Naive thymus-derived CD4-positive, alpha-beta T cell (primary cell): ENCODE data around the gene SLC25A47. TPM values are rescaled to one million over a fixed set of nuclear protein-coding genes. Genes with fewer than 3 reads are reported as not detected.

Experiments used
- ATAC-seq: fragments of 150-1000 bp; cut with Tn5 transposase; 2 replicates; pipeline ENCODE4 v1.10.0; 2021; ENCODE audit warnings: mild to moderate bottlenecking, moderate library complexity
- CTCF ChIA-PET: fragments of 350-600 bp; sonication (Branson Sonifier 250); formaldehyde crosslinking; loops from one replicate; lab custom pipeline; 2021; ENCODE audit warnings: antibody characterized with exemption; lab: Charles Lee
- POLR2A ChIA-PET: fragments of 350-600 bp; sonication (Branson Sonifier 250); formaldehyde crosslinking; loops from one replicate; lab custom pipeline; 2021; ENCODE audit warnings: antibody characterized with exemption, inconsistent platforms; lab: Charles Lee
- DNase-seq, 9 donors: peaks; one replicate each; pipeline versions ENCODE4 v3.0.0 to v3.0.0-alpha.2; 2020 to 2022; ENCODE audit warnings: mixed read lengths in 1 of 9
- H3K27ac ChIP-seq: one replicate; pipeline ENCODE4 v1.7.0; 2013; ENCODE audit warnings: mild to moderate bottlenecking, low read depth, low read length, moderate library complexity
- H3K27me3 ChIP-seq, 2 donors: one replicate each; pipeline ENCODE4 v1.7.0; 2013; ENCODE audit warnings: low read length in 2 of 2, mild to moderate bottlenecking in 2 of 2, moderate library complexity in 2 of 2; ENCODE audit not compliant: control insufficient read depth in 2 of 2, insufficient read depth in 2 of 2
- H3K36me3 ChIP-seq, 3 experiments: 1 replicate in 2 of 3; 2 replicates in 1 of 3; pipeline ENCODE4 v1.7.0; 2013; ENCODE audit warnings: low read length in 3 of 3, mild to moderate bottlenecking in 3 of 3, moderate library complexity in 1 of 3; ENCODE audit not compliant: insufficient read depth in 3 of 3, control insufficient read depth in 2 of 3
- H3K4me1 ChIP-seq, 2 donors: one replicate each; pipeline ENCODE4 v1.7.0; 2013; ENCODE audit warnings: low read length in 2 of 2, mild to moderate bottlenecking in 2 of 2, moderate library complexity in 1 of 2; ENCODE audit not compliant: control insufficient read depth in 2 of 2, insufficient read depth in 2 of 2
- H3K4me3 ChIP-seq: 2 replicates; pipeline ENCODE4 v1.7.0; 2013; ENCODE audit warnings: mild to moderate bottlenecking, low read length
- H3K9me3 ChIP-seq, 3 experiments: 1 replicate in 2 of 3; 2 replicates in 1 of 3; pipeline ENCODE4 v1.7.0; 2013; ENCODE audit warnings: low read length in 3 of 3; ENCODE audit not compliant: control insufficient read depth in 2 of 3
- H3K27ac Mint-ChIP-seq, 9 donors: one replicate each; pipeline ENCODE4 v1.8.0; 2020 to 2022; ENCODE audit warnings: mixed read lengths in 9 of 9, mild to moderate bottlenecking in 8 of 9, moderate library complexity in 5 of 9, inconsistent platforms in 2 of 9
- H3K27me3 Mint-ChIP-seq, 5 donors: one replicate each; pipeline ENCODE4 v1.8.0; 2021 to 2022; ENCODE audit warnings: mixed read lengths in 5 of 5, mild to moderate bottlenecking in 1 of 5
- H3K36me3 Mint-ChIP-seq, 5 donors: one replicate each; pipeline ENCODE4 v1.8.0; 2020 to 2022; ENCODE audit warnings: mixed read lengths in 5 of 5, mild to moderate bottlenecking in 3 of 5, inconsistent platforms in 1 of 5
- H3K4me1 Mint-ChIP-seq, 7 donors: one replicate each; pipeline ENCODE4 v1.8.0; 2020 to 2022; ENCODE audit warnings: mixed read lengths in 7 of 7, mild to moderate bottlenecking in 3 of 7, inconsistent platforms in 1 of 7
- H3K4me3 Mint-ChIP-seq, 10 donors: one replicate each; pipeline ENCODE4 v1.8.0; 2020 to 2022; ENCODE audit warnings: mild to moderate bottlenecking in 10 of 10, mixed read lengths in 10 of 10, moderate library complexity in 6 of 10, inconsistent platforms in 2 of 10
- H3K9me3 Mint-ChIP-seq, 11 donors: one replicate each; pipeline ENCODE4 v1.8.0; 2020 to 2022; ENCODE audit warnings: mixed read lengths in 11 of 11, mild to moderate bottlenecking in 4 of 11, inconsistent platforms in 1 of 11, moderate library complexity in 1 of 11
- intact Hi-C, 2 donors: fragments of 100-400 bp; cut with micrococcal nuclease; formaldehyde crosslinking; loops; one replicate each; pipeline ENCODE4 v1.15.1; 2023
- polyA plus RNA-seq, 2 donors: library from polyadenylated mRNA; unstranded; fragments of 300-500 nt; fragmentation: Illumina TruSeq; gene quantifications; one replicate each; pipeline ENCODE4 v1.2.3, GENCODE V29; 2021
- total RNA-seq, 6 experiments: library from RNA in 5 of 6; stranded (reverse) in 5 of 6; gene quantifications; 1 replicate in 5 of 6; 2 replicates in 1 of 6; pipeline ENCODE4 v1.2.3 and lab custom pipeline; 2021 to 2026

Gene SLC25A47
- total and polyA plus RNA-seq, 7 experiments from 2014 or later: not detected

DNA sequence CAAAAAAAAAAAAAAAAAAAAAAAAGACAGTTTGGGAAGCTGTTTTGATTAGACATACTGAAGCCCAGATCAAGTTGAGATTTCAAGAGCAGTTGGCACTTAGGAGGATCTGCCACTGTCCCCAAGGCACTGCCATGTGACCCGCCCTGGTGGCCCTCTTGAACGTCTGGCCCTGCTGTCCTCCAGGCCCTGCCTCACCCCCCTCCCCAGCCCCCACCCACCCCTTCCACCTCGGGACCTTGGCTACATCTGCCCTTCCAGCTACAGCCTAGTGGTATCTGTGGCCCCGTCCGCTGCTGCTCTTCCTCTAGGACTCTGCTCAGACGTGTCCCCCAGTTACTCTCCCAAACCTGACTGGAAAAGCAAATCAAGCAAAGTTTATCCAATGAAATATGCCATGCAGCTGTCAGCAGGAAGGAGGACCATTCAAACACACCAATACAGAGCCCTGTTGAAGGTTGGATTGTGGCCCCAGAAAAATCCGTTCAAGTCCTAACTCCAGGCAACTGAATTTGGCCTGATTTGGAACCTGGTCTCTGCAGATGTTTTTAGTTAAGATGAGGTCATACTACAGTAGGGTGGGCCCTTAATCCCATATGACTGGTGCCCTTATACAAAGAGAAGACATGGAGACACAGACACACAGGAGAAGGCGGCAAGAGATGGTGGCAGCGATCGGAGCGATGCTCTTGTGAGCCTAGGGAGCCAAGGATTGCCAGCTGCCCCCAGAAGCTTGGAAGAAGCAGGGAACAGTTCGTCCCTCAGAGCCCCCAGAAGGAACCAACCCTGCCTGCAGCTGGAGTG, 34.6 kb upstream of the SLC25A47 start:
- no peaks in the 10 kb centered on the region for H3K27me3 ChIP-seq
- Mint-ChIP-seq H3K36me3 (no peaks in the 10 kb centered on the region), H3K9me3 (no peaks in the 10 kb centered on the region), H3K4me1 (peaks cover 0 to 11% (median 5%) of the 10 kb centered on the region in 7 donors), H3K27ac (no peak overlapping the region), H3K4me3 (no peak overlapping the region), H3K27me3 (no peaks in the 10 kb centered on the region)
- ChIA-PET POLR2A (interaction anchor here (0.6 kb wide), 1 partner anchor 26 kb away, joined by 3 read pairs; no protein-coding TSS in a partner anchor), CTCF (no interaction called here)
- no peak for ATAC-seq
- no peak for DNase-seq
- peaks cover 0 to 4% (median 0%) of the 10 kb centered on the region in 3 experiments for H3K36me3 ChIP-seq
- H3K4me1 ChIP-seq: peaks cover 0 to 6% of the 10 kb centered on the region in 2 donors
- intact Hi-C loops: loop anchor here in 1 of 2 donors (5.0 kb wide), 1 partner anchor 221 kb away; the partner anchor contains the start of gene EVL
- H3K27ac ChIP-seq: no peak overlapping the region
- no peaks in the 10 kb centered on the region for H3K9me3 ChIP-seq
- no peak overlapping the region for H3K4me3 ChIP-seq

DNA sequence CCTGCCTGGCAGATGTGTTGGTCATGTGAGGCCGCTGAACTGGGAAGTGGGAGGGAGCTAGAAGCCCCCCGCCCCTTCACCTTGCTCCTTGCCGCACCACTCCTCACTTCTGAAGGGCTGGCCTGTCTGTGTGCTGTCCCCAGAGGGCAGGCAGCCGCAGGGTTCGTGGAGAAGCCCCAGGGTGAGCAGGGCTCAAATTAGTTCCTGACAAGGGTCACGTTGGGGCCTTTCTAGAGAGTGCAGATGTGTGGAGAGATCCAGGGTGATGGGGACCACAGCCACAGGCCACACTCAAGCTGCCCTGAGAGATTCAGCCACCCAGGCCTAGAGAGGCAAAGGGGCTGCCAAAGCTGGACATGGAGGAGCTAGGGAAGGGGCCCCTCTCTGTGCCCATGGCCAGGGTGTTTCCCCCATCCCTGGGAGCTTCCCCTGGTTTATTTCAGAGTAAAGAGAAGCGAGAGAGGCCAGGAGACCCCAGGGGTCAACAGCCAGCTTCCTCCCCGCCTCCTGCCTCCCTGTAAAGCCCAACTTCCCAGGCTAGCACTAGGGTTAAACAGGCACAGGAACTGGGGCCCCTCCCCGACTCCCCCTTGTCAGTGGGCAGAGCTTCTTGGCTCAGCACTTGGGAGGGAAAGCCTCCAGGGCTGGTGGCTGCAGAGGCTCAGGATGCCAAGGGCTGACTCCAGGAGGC, 33.1 kb upstream of the SLC25A47 start:
- Histone ChIP-seq H3K27ac (no peak overlapping the region), H3K36me3 (peaks cover 0 to 4% (median 0%) of the 10 kb centered on the region in 3 experiments), H3K27me3 (no peaks in the 10 kb centered on the region), H3K9me3 (no peaks in the 10 kb centered on the region), H3K4me1 (peaks cover 0 to 6% of the 10 kb centered on the region in 2 donors), H3K4me3 (no peak overlapping the region)
- no peak overlapping the region for H3K4me3 Mint-ChIP-seq
- ChIA-PET POLR2A (no interaction called here), CTCF (interaction anchor here (0.7 to 1.2 kb wide), 2 partner anchors 27 to 42 kb away, joined by 3 read pairs; no protein-coding TSS in a partner anchor)
- peaks cover 0 to 7% (median 5%) of the 10 kb centered on the region in 7 donors for H3K4me1 Mint-ChIP-seq
- no peaks in the 10 kb centered on the region for H3K36me3 Mint-ChIP-seq
- no peak for DNase-seq
- intact Hi-C loops: loop anchor here in 1 of 2 donors (5.0 kb wide), 1 partner anchor 223 kb away; the partner anchor contains the start of gene EVL
- no peaks in the 10 kb centered on the region for H3K9me3 Mint-ChIP-seq
- no peaks in the 10 kb centered on the region for H3K27me3 Mint-ChIP-seq
- no peak overlapping the region for H3K27ac Mint-ChIP-seq
- ATAC-seq: no peak

DNA sequence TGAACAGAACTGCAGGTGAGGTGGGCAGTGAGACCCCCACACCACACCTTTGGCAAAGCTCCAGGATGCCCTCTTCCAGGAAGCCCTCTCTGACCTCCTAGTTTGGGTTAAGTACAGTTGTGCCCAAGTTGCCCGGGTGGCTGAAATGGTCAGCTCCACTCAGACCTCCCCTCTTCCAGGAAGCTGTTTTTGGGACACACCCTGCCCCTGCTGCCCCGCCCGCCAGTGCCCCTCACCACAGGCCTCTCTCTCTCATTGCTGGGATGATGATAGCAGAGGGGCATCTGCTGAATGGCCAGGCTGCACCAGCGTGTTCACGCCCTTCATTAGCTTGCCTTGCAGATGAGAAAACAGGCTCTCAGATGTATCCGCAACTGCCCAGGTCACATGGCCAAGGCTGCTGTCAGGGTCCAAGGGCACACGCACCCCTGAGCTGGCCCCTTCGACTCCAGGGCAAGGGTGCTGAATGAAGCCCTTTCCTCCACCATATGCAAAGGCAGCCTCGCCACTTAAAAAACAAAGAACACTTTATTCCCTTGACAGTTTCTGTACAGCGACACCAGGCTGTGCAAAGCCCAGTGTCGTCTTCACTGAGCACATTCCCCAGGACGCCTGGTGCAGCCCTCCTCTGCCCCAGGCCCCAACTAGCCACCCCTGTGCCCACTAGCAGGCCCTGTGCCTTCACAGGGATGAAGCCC, 32.4 kb upstream of the SLC25A47 start:
- intact Hi-C loops: no loop called here
- no peaks in the 10 kb centered on the region for H3K27me3 Mint-ChIP-seq
- no peak overlapping the region for H3K27ac Mint-ChIP-seq
- H3K4me1 ChIP-seq: peaks cover 0 to 5% of the 10 kb centered on the region in 2 donors
- no peaks in the 10 kb centered on the region for H3K36me3 Mint-ChIP-seq
- H3K9me3 ChIP-seq: no peaks in the 10 kb centered on the region
- ATAC-seq (no peak), DNase-seq (no peak)
- no peaks in the 10 kb centered on the region for H3K9me3 Mint-ChIP-seq
- H3K27ac ChIP-seq: no peak overlapping the region
- peaks cover 0 to 7% (median 5%) of the 10 kb centered on the region in 7 donors for H3K4me1 Mint-ChIP-seq
- H3K4me3 ChIP-seq: no peak overlapping the region
- no peak overlapping the region for H3K4me3 Mint-ChIP-seq
- ChIA-PET POLR2A (no interaction called here), CTCF (interaction anchor here (1.2 kb wide), 1 partner anchor 26 kb away, joined by 3 read pairs; no protein-coding TSS in a partner anchor)
- no peaks in the 10 kb centered on the region for H3K36me3 ChIP-seq
- H3K27me3 ChIP-seq: no peaks in the 10 kb centered on the region

DNA sequence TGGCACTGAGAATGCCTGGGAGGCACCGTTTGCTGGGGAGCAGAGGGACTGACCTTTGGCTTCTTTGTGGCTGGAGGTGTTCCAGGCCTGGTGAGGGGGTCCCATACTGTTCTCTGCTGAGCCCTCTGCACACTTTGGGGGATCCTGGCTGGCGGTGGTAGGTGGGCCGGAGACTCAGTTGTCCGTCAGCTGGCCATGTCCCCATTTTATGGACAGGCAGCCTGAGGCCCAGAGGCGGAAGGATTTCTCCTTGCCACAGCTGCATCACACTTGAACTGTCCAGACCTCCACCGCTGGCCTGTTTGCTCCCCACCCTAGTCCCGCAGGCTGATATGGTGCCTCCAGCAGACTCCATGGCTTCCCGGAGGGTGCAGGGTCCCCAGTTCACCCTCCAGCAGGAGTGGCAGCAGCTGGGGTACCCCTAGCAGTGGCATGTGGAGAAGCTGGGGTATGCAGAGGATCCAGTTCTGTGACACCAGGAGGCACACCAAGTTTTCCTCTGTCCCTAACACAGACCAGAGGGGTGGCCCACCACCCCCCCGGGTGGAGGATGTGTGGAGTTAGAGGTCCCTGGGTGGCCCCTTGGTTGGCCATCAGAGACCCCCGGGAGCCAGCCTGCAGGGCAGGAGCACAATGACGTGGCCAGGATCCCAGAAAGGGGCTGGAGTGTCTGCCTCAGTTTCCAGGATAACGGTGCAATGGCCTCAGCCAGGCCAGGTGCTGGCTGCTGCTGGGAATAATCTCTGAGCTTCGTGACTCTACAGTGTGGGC, 31.6 kb upstream of the SLC25A47 start:
- ChIA-PET POLR2A (no interaction called here), CTCF (interaction anchor here (0.7 kb wide), 1 partner anchor 354 kb away, joined by 4 read pairs; no protein-coding TSS in a partner anchor)
- Mint-ChIP-seq H3K36me3 (no peaks in the 10 kb centered on the region), H3K4me3 (no peak overlapping the region), H3K9me3 (no peaks in the 10 kb centered on the region), H3K27me3 (no peaks in the 10 kb centered on the region), H3K4me1 (peaks cover 0 to 5% (median 0%) of the 10 kb centered on the region in 7 donors), H3K27ac (no peak overlapping the region)
- ATAC-seq: no peak
- H3K27ac ChIP-seq: no peak overlapping the region
- DNase-seq: no peak
- H3K4me1 ChIP-seq: no peaks in the 10 kb centered on the region
- H3K27me3 ChIP-seq: no peaks in the 10 kb centered on the region
- H3K9me3 ChIP-seq: no peaks in the 10 kb centered on the region
- H3K4me3 ChIP-seq: no peak overlapping the region
- H3K36me3 ChIP-seq: no peaks in the 10 kb centered on the region
- intact Hi-C loops: no loop called here

DNA sequence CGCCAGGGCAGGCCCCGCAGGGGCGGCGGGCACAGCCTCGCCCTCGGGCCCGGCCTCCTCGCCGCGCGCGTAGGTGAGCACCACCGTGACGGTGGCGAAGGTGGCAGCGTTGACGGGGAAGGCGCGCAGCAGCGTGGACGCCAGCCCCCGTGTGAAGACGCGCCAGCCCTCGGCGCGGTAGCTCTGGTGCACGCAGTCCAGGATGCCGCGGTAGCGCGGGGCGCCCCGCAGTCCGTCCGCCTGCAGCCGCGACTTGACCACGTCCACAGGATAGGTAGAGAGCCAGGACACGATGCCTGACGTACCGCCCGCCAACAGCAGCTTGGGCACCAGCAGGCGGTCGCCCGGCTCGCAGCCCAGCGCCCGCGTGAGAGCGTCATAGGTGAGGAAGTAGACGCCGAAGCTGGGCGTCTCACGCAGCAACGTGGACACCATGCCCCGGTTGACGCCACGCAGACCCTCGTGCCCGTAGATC, 30.8 kb upstream of the SLC25A47 start:
- intact Hi-C loops: no loop called here
- DNase-seq: no peak
- no peaks in the 10 kb centered on the region for H3K4me1 ChIP-seq
- H3K4me3 ChIP-seq: no peak overlapping the region
- CTCF ChIA-PET: no interaction called here
- Mint-ChIP-seq H3K27me3 (no peaks in the 10 kb centered on the region), H3K9me3 (no peaks in the 10 kb centered on the region), H3K27ac (no peak overlapping the region), H3K4me1 (peaks cover 0 to 7% (median 0%) of the 10 kb centered on the region in 7 donors), H3K4me3 (no peak overlapping the region), H3K36me3 (no peaks in the 10 kb centered on the region)
- POLR2A ChIA-PET: no interaction called here
- no peaks in the 10 kb centered on the region for H3K27me3 ChIP-seq
- H3K27ac ChIP-seq: no peak overlapping the region
- H3K9me3 ChIP-seq: no peaks in the 10 kb centered on the region
- no peak for ATAC-seq
- no peaks in the 10 kb centered on the region for H3K36me3 ChIP-seq
